Vagina (tissue), 2 donors: Measurements from ENCODE around the gene KRTAP5-3.

Experiments
- CTCF ChIP-seq, 3 experiments: fragments of 450-650 bp in 2 of 3; fragments of 200-600 bp in 1 of 3; sonication (generic) in 1 of 3; IDR thresholded peaks; one replicate each; pipeline ENCODE4 v1.5.1; 2017 to 2019; ENCODE audit warnings: antibody characterized with exemption in 3 of 3, mild to moderate bottlenecking in 2 of 3, moderate library complexity in 2 of 3
- POLR2A ChIP-seq, 2 donors: fragments of 450-650 bp; IDR thresholded peaks; one replicate each; pipeline ENCODE4 v1.6.1; 2017; ENCODE audit warnings: antibody characterized with exemption in 2 of 2, mild to moderate bottlenecking in 2 of 2, moderate library complexity in 2 of 2

DNA sequence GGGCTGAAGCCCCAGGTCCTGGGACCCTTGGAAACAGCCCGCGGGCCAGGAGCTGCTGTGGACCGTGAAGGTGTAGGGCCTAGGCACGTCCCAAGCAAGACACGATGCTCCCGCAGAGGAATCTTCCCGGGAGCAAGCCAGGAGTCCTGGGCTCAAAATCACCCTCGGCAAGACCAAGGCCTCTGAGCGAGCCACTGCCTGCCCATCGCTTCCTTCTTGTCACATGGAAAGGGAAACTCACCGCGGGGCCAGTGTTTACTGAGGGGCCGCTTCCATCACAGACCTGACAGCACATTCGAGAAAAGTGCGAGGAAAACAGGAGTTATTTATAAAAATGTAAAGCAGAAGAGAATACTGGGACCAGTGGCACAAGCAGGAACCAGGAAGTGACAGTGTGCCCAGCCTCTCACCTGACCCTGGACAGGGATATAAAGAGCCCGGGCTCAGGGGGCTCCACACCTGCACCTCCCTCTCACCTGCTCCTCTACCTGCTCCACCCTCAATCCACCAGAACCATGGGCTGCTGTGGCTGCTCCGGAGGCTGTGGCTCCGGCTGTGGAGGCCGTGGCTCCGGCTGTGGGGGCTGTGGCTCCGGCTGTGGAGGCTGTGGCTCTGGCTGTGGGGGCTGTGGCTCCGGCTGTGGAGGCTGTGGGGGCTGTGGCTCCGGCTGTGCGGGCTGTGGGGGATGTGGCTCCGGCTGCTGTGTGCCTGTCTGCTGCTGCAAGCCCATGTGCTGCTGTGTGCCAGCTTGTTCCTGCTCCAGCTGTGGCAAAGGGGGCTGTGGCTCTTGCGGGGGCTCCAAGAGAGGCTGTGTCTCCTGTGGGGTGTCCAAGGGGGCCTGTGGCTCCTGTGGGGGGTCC lies 21.3 kb upstream of the KRTAP5-3 start, which contains the start of gene KRTAP5-5:
- TF ChIP-seq CTCF (IDR thresholded peaks at IDR 0.05) (no peak), POLR2A (IDR thresholded peaks at IDR 0.05) (no peak)
